Panc1 (cell line): ENCODE measurements around the gene D2HGDH. TPM values are rescaled to one million over a fixed set of nuclear protein-coding genes. Genes with fewer than 3 reads are reported as not detected.

Experiments
- ATAC-seq: fragments of 200-7000 bp; cut with Tn5 transposase; 2 replicates; pipeline ENCODE4 v1.9.1; 2020; ENCODE audit warnings: mild to moderate bottlenecking, moderate library complexity
- BruUV-seq: library from RNA; stranded (reverse); fragments of 400-500 nt; replicated peaks from 2 replicates; lab custom pipeline; 2021; lab: Mats Ljungman, UMichigan
- CTCF ChIA-PET: fragments of 300-600 bp; sonication (Branson Sonifier 250); formaldehyde crosslinking; loops from one replicate; lab custom pipeline; 2022; ENCODE audit warnings: antibody characterized with exemption; lab: Charles Lee
- POLR2A ChIA-PET: fragments of 300-600 bp; sonication (Branson Sonifier 250); formaldehyde crosslinking; loops from one replicate; lab custom pipeline; 2022; ENCODE audit warnings: antibody characterized with exemption; lab: Charles Lee
- DNase-seq: peaks from one replicate; pipeline ENCODE4 v3.0.0-alpha.2; 2010; ENCODE audit warnings: low read depth, low spot score
- H3K27ac ChIP-seq: 2 replicates; pipeline ENCODE4 v1.5.1; 2011; ENCODE audit warnings: mild to moderate bottlenecking, low read length, inconsistent platforms
- H3K27me3 ChIP-seq: fragments of 200-500 bp; sonication (Bioruptor generic); 2 replicates; pipeline ENCODE4 v1.6.0; 2014; ENCODE audit warnings: low read length, inconsistent platforms; ENCODE audit not compliant: control insufficient read depth, insufficient read depth
- H3K36me3 ChIP-seq: fragments of 200-500 bp; sonication (Bioruptor generic); 2 replicates; pipeline ENCODE4 v1.5.1; 2014; ENCODE audit warnings: inconsistent platforms, mild to moderate bottlenecking, low read length, moderate library complexity; ENCODE audit not compliant: control insufficient read depth, insufficient read depth
- H3K4me1 ChIP-seq: 2 replicates; pipeline ENCODE4 v1.5.1; 2011; ENCODE audit warnings: inconsistent platforms, mild to moderate bottlenecking, low read length, moderate library complexity; ENCODE audit not compliant: control insufficient read depth, insufficient read depth
- H3K4me3 ChIP-seq, 2 experiments: 2 replicates each; pipeline ENCODE4 v1.5.1; 2011 to 2012; ENCODE audit warnings: low read depth in 2 of 2, low read length in 2 of 2, mild to moderate bottlenecking in 2 of 2, inconsistent platforms in 1 of 2, moderate library complexity in 1 of 2
- H3K9me3 ChIP-seq: fragments of 200-500 bp; sonication (Bioruptor generic); 2 replicates; pipeline ENCODE4 v1.5.1; 2014; ENCODE audit warnings: low read depth, mild to moderate bottlenecking, inconsistent platforms, low read length, moderate library complexity; ENCODE audit not compliant: control insufficient read depth, insufficient read depth
- CTCF ChIP-seq: fragments of 450-650 bp; IDR thresholded peaks from 2 replicates; pipeline ENCODE4 v1.5.1; 2017; ENCODE audit warnings: mild to moderate bottlenecking
- POLR2AphosphoS5 ChIP-seq: IDR thresholded peaks from 2 replicates; pipeline ENCODE4 v1.6.1; 2012; ENCODE audit warnings: mild to moderate bottlenecking, low read depth, low read length, moderate library complexity
- REST ChIP-seq, 2 experiments: IDR thresholded peaks; 2 replicates each; pipeline ENCODE4 v1.6.1; 2011 to 2012; ENCODE audit warnings: low read depth in 2 of 2, control low read depth in 1 of 2, low read length in 1 of 2, mild to moderate bottlenecking in 1 of 2, moderate library complexity in 1 of 2; ENCODE audit not compliant: insufficient read depth in 1 of 2
- SIN3A ChIP-seq: IDR thresholded peaks from 2 replicates; pipeline ENCODE4 v1.6.1; 2012; ENCODE audit warnings: low read depth, mild to moderate bottlenecking, low read length, moderate library complexity, borderline replicate concordance; ENCODE audit not compliant: insufficient read depth
- TCF7L2 ChIP-seq: IDR thresholded peaks from 2 replicates; pipeline ENCODE4 v1.6.1; 2011; ENCODE audit warnings: mild to moderate bottlenecking, low read depth, low read length, inconsistent platforms
- in situ Hi-C: cut with HindIII; loops from 2 replicates; pipeline ENCODE4 v1.10.0; 2016; ENCODE audit warnings: low sequenced_read_pairs, low pct_unique_long_range_greater_than_20kb
- intact Hi-C: fragments of 100-400 bp; cut with micrococcal nuclease; formaldehyde crosslinking; loops from one replicate; pipeline ENCODE4 v1.10.0; 2022; ENCODE audit not compliant: unreplicated experiment
- total RNA-seq: library from RNA; stranded (reverse); gene quantifications from one replicate; pipeline ENCODE4 v1.2.1, GENCODE V29; 2021; ENCODE audit not compliant: unreplicated experiment

Gene D2HGDH
- total RNA-seq, 1 experiment from 2014 or later = 53.0 TPM

- H3K9me3 ChIP-seq = no peaks in the 10 kb centered on the region
- POLR2A ChIA-PET = no interaction called here
- no peak overlapping the region for H3K4me3 ChIP-seq
- intact Hi-C loops = no loop called here
- BruUV-seq = no TSS peak
- DNase-seq = no peak
- TF ChIP-seq REST (IDR thresholded peaks at IDR 0.05; ENCODE audit: insufficient read depth in 1 of 2, low read depth in 2 of 2, low read length in 1 of 2) (no peak), POLR2AphosphoS5 (no peak), SIN3A (no peak), CTCF (no peak)
- no peak for ATAC-seq
- H3K4me1 ChIP-seq = no peaks in the 10 kb centered on the region
- no peaks in the 10 kb centered on the region; the same call in 1 of the 2 replicates for H3K36me3 ChIP-seq
- no peak overlapping the region for H3K27ac ChIP-seq
- in situ Hi-C loops = no loop called here
- no peaks in the 10 kb centered on the region for H3K27me3 ChIP-seq
- CTCF ChIA-PET = no interaction called here
Measured at GRCh38 chr2:241753493-241753892, 19.1 kb downstream of the D2HGDH start.

GRCh38 chr2:241754042-241754441 lies 19.6 kb downstream of the D2HGDH start:
- TF ChIP-seq REST (IDR thresholded peaks at IDR 0.05; ENCODE audit: insufficient read depth in 1 of 2, low read depth in 2 of 2, low read length in 1 of 2) (no peak), SIN3A (no peak), CTCF (no peak), TCF7L2 (no peak), POLR2AphosphoS5 (no peak)
- intact Hi-C loops = no loop called here
- Histone ChIP-seq H3K27me3 (no peaks in the 10 kb centered on the region), H3K27ac (no peak overlapping the region), H3K4me1 (no peaks in the 10 kb centered on the region), H3K36me3 (no peaks in the 10 kb centered on the region; the same call in 1 of the 2 replicates), H3K9me3 (no peaks in the 10 kb centered on the region), H3K4me3 (no peak overlapping the region)
- no TSS peak for BruUV-seq
- ChIA-PET CTCF (no interaction called here), POLR2A (no interaction called here)
- ATAC-seq = no peak
- in situ Hi-C loops = no loop called here
- DNase-seq = no peak
